IPS DF 19.7 (cell line): ENCODE data around the gene GAS6.
"Not testable (repeated sequence)": the region's sequence is repeated elsewhere in the genome, so short reads cannot be mapped to it uniquely, and the experiment has no call there.

Experiments used
- DNase-seq: peaks from one replicate; pipeline ENCODE4 v3.0.0-alpha.2; 2013; ENCODE audit warnings: low read depth, low spot score

GAS6 gene

DNA sequence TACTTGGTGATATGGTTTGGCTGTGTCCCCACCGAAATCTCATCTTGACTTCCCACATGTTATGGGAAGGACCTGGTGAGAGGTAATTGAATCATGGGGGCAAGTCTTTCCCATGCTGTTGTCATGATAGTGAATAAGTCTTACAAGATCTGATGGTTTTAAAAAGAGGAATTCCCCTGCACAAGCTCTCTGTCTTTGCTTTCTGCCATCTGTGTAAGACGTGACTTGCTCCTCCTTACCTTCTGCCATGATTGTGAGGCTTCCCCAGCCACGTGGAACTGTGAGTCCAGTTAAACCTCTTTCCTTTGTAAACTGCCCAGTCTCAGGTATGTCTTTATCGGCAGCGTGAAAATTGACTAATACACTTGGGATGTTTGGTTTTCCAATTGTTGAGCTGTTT lies 4.0 kb upstream of the GAS6 start:
- not testable (repeated sequence) for DNase-seq

DNA sequence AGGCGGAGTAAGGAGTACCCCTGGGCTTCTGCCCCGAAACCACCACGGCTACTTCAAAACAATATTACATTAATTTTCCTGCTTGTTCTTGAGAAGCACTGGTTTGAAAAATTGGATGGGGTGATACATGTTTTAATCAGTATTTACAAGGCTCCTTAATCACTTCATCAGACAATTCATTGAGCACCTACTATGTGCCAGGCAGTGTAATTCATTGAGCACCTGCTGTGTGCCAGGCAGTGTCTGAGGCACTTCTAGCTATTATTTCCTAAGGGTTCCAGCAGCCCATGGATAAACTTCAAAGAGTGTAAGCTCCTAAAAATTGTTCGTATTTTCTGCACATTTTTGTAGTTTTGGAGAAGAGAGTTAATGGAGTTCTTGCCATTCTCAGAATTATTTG lies 1.6 kb upstream of the GAS6 start:
- no peak for DNase-seq

DNA sequence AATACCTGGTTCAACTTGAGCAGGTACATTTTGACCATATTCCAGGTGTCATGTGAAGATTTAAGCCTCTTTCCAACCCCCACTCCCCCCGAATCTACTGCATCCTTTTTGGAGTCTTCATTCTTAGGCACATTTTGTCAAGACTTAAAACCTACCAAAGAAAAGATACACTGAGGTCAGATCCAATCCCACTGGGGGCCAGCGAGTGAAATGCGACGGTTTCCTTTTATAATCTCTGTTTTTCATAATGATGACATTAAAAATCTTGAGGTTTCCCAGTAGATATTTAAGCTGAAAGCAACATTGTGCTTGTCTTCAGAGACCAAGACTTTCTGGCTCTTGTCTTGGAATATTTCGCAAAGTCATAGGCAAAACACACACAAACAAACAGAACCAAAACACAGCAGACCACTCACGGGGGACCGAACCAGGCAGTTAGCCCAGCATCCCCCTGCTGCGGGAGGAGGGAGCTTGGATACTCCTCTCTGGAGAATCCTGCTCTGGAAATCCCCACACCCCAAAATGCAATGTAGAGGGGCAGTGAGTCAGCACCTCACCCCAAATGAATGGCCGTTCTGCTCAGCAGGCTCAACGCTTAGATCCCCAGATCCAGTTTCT lies 506 bp upstream of the GAS6 start:
- no peak for DNase-seq

DNA sequence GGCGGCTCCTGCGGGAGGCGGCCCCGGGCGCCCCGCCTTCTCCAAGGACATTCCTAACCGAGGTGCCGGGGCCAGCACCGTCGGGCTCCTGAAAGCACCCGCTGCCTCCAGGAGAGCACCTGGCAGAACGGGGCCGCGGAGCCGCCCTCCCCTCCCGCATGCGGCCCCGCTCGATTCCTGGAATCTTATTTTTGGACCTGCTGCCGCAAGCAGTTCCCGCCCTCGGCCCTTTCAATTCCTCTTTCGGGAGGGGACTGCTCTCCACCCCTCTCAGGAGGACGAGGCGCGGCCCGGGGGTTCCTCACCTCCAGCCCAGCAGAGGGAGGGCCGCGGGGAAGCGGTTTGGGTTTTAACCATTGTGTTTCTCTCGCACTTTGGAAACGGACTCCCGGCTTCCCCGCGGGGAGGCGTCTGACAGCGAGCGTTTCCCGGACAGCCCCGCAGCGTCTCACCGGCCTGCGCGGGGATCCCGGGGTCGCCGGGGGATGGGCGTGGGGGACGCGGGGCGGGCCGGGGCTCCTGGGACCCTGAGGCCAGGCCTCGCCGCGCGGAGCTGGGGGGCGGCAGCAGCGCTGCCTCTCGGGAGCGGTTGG lies 849 bp downstream of the GAS6 start:
- no peak for DNase-seq

DNA sequence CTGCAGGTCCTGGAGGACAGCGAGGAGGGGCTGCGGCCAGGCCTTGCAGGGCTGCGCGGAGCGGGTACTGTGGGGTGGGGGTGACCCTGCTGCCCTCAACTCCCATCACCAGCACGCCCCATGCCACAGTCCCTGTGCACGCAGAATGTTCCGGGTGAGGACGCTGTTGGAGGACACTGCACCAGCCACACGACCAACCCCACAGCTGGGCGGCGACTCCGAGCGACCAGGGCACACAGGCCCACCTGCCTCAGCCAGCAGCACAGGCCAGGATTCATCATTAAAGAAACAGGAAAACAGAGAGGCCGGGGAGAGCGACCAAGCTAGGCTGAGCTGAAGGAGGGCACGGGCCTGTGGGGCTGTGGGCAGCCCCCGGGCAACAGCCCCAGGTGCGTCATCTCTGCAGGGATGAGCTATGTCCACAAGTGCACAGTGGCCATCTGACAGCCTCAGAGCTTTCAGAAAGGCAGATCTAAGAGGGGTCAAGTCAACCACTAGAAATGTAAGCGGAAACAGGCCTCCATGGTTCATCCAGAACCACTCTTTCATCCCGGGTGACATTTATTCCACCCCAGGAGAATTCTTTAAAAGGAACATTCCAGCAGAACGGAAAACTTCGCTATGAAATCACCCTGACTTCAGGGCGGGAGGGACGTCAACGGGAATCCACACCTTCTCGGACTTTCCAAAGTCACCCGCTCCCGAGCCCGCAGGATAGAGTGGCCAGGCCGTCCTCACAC lies 1.5 kb downstream of the GAS6 start:
- no peak for DNase-seq

DNA sequence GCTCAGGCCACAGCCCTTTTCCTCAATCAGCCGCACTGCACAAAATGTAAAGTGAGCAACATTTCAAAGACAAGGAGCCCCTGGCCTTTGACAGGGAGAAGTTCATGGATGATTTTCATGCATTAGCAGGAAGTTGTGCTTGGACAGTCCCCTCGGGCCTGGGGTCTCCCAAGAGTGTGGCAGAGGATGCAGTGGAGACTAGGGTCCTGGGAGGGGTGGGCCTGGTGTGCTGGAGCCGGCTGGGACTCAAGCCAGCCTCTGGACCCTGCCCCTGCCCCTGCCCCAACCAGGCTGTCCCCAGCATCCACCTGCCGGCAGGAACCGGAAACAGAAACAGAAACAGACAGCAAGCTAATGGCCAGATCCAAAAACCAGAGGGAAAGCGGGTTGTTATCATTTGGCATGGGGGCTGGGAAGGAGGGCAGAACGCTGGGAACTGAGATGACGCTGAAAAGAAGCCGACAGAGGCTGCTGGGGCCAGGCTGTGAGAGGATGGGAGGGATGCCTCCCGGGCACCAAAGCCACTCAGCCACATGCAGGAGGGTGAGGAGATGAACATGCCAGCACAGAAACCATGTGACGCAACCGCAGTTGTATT lies 2.3 kb downstream of the GAS6 start:
- no peak for DNase-seq

DNA sequence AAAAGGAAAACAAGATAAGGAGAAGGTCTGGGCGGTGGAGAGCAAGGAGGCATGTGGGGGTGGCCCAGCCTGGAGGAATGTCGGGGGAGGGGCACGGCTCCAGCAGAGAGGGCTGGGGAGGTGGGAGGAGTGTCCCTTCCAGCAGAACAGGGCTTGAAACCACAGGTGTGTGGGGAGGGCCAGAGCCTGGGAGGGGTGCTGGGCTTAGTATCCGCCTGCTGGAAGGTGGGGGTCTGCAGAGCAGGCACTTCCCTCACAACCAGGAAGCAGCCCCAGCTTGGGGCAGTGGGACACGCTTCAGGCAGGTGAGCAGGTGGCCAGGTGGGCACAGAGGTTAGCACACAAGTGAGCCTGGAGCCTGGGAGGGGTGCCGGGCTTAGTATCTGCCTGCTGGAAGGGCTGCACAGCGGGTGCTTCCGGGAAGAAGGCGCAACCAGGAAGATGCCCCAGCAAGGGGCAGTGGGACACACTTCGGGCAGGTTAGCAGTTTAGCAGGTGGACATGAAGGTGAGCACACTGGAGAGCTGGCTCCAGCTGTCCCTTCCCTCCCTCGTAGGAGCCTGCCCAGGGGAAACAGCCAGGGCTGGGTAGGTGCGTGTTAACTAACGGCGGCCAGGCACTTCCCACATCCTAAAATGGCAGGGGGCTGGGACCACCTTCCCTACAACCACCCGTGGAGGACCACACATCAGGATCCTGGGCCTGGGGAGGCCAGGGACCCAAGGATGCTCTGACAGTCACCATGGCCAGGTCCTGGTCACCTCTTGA lies 3.0 kb downstream of the GAS6 start:
- peak; percentile 48 for DNase-seq

DNA sequence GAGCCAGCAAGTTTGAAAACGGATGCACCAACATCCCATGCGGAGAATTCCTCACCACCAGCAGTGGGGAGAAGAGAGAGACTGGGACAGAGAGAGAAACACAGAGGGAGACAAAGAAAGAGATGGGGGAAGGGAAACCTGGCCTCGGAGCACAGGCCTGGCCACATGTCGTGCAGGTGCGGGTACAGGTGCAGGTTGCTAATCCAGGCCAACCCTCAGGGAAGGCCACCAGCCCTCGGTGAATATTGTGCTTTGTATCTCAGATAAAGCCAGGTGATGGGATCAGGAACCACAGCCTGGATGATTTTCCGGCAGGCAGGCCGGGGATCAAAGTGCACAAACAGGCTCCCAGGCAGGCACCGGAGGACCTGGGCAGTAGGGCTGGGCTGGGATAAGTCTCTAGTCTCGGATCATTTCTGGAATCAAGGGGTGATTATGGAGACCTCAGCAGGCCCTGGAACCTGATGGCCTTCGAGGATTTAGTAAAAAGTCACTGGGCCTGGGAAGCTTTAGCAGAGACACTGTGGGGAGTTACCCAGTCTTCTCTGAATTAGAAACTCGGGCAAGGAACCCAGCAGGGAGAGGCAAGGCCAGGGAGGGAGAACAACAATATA lies 3.7 kb downstream of the GAS6 start:
- no peak for DNase-seq

DNA sequence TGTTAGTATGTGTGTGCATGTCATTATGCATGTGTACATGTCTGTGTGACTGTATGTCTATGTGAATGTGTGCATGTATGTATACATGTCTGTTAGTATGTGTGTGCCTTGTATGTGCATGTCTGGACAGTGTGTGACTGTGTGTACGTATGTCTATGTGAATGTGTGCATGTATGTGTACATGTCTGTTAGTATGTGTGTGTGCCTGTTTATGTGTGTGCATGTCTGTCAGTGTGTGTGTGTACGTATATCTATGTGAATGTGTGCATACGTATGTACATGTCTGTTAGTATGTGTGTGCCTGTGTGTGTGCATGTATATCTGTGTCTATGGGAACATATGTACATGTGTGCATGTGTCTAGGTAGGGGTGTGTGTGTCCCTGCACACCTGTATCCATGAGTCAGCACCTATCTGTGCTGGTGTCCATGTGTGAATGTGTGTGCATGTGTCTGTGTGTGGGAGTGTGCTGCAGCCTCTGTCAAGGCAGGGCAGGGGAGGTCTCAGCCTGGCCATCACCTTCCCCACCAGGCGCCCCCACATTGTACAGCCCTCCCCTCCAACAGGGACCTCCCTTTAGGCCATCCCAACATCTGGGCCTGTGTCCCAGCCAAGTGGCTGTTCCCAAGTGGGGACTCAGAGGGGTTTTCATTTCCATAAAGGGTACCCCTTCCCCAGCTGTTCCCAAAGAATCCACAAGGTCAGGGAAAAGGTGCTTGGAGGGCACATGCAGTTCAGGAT lies 4.4 kb downstream of the GAS6 start:
- DNase-seq, result no peak

DNA sequence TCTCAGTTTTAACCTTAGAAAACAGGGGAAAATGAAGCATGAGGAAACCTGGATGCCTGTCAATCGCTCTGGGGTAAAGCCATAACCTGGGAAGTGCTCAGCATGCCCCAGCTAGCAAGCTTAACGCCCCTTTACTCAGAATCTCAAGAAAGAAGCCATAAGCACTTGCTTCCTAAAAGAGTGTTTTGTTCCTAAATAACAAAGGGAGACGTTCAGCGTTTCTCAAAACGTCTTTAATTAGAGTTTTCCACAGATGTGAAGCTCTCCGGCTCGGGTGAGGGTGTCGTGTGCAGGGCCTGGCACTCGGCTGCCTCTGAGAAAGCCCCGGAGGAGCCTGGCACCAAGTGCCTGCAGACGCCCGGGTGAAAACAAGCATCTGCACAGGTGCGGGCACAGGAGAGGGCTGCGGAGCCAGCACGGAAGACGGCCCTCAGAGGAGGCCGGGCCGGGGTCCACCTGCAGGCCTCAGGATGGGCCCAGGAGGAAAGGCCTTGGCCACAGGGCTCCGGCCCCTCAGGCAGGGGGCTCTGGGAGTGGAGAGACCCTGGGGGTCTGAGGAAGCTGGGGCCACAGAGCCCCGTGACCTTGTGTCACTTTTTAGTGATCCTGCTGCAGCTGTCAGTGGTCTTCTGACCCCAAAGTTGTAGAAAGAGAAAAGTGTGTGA lies 6.2 kb downstream of the GAS6 start:
- no peak for DNase-seq

DNA sequence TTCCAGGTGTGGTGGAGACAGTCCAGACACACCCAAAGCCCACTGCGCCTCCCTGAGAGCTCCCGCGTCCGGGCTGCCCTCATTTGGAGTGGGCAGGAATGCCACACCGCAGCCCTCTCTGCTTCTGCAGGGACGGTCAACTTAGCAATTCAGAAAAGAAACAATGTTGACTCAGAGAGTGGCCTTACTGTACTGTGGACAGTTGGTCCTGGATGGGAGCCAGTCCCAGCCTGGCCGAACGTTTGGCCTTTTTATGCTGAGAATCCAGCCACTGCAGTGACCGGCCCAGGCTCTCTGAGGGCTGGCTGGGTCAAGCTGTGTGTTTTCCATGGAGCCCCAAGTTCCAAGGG lies 7.2 kb downstream of the GAS6 start:
- no peak for DNase-seq

DNA sequence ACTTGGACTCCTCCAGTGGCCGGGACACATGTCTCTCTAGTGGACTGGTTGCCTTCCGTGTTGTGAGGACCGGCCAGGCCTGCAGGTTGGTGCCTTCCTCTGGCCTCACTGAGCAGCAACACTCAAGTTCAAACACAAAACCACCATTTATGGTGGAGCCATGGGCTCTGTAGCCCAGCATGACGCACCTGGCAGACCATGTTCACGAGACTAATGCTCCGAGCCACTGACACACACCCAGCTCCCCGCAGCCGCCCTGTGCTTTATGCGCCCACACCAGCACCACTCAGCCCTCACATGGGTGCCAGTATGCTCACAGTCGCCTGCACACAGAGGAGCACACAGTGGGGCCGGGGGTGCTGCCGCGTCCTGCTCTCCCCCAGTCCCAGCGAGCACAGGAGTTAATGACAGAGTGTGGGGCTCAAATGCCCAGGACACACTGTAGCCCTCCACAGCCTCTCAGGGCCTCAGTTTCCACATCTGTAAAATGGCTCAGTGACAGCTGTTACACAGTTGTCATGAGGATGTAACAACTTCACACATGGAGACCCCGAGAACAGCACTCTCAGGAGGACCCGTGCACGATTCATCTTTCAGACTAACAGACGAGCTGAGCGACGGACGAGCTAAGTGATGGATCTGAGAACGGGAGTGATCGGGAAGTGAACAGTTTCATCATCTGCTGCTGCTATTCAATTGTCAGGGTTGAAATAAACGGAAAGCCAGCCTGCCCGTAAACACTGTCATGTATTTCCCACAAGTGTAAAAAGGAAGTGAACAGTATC lies 7.8 kb downstream of the GAS6 start:
- no peak for DNase-seq

DNA sequence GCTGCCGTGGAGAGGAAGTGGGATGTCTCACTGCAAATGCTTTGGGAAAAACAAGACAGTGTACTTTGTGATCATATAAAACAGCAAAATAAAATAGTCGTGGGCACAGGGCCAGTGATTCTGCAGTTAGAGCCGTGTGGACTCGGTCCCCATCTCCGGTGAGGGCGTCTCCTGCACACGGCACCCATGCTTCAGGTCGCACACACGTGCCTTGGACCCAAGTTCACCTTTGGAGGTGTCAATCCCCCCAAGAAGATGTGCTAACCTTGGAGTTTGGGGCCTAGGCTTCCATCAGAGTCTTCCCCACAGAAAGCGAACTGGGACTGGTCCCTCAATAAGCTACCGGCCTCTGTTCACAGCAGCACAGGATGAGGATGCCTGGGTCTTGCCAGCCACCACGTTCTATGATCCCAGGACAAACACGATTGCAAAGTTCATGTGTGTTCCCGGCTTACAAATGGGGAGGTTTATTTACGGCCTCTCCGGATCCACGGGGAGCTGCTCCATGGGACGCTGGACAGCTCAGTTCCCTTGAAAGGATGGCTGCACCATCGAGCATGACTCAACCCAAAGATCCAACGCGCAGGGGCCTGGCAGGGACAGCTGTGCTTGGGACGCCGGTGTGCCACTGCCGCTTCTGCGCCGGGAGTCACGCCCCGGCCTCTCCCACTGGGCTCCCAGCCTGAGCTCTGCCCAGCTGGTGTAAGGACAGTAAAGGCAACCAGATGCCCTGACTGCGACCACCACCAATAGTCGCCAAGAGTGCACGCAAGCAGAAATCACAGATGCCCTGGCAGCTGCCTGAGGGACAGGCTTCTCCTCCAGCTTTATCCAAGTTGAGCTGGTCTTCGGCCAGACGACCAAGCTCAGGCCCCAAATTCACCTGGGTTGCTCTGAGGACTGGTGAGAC lies 8.6 kb downstream of the GAS6 start:
- no peak for DNase-seq

DNA sequence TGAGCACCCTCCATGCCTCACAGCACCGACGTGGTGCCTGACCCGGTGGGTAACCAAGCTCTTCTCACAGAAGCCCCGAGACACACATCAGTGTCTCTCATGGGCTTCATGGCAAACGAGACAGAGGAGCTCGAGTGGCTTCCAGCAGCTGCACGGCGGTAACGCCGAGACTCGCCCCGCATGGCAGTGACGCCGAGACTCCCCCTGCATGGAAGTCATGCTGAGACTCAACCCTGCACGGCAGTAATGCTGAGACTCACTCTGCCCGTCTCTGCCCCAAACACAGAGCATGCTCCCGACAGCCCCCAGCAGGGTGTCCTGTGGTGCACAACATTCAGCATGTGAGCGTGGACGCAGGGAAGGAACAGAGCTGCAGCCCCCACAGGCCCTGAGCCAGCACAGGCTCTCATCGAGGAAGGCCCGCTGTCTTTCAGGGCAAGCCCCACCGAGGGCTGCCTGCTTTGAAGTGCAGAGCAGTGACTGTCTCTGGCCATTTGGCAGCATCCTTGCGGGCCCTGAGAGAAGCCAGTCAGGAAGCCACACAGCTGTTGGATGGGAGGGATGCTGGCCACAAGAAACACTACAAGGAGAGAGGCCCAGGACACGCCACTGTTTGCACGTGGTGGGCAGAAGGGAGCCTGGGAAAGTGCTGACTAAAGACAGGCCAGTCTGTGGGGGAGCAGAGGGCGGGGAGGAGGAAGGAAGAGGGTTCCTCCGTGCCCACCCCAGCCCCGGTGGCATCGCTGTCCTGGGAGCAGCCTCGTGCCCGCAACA lies 9.5 kb downstream of the GAS6 start:
- no peak for DNase-seq

DNA sequence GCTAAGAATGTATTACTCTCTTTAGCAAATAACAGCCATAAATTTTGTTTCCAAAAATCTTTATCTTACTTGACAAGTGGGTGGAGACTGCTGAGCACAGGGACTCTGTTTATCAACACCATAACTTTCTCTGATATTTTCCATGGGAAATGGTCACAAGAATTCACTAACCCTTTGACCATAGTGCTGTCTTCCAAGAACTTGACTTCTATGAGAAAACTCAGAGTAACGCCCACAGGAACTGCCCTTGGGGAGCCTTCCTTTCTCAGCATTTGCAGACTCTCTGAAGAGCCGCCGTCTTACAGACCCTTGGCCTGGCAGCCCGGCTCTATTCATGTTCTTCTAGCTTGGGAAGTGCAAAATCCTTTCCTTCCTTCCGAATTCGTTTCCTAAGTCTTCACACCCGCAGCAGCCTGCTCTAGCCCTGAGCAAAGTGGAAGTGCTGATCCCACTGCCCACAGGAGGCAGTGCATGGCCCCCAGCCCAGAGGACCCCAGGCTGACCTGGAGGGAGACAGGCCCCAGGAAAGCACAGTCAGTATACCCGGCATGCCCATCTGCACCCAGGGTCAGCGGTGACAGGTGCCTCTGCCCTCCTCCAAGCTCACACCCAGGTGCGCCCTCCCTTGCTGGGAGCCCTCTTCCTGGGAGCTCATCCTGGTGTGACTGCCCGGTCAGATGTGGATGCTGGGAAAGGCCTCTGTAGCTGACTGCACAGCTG lies 10.2 kb downstream of the GAS6 start:
- DNase-seq, result no peak

DNA sequence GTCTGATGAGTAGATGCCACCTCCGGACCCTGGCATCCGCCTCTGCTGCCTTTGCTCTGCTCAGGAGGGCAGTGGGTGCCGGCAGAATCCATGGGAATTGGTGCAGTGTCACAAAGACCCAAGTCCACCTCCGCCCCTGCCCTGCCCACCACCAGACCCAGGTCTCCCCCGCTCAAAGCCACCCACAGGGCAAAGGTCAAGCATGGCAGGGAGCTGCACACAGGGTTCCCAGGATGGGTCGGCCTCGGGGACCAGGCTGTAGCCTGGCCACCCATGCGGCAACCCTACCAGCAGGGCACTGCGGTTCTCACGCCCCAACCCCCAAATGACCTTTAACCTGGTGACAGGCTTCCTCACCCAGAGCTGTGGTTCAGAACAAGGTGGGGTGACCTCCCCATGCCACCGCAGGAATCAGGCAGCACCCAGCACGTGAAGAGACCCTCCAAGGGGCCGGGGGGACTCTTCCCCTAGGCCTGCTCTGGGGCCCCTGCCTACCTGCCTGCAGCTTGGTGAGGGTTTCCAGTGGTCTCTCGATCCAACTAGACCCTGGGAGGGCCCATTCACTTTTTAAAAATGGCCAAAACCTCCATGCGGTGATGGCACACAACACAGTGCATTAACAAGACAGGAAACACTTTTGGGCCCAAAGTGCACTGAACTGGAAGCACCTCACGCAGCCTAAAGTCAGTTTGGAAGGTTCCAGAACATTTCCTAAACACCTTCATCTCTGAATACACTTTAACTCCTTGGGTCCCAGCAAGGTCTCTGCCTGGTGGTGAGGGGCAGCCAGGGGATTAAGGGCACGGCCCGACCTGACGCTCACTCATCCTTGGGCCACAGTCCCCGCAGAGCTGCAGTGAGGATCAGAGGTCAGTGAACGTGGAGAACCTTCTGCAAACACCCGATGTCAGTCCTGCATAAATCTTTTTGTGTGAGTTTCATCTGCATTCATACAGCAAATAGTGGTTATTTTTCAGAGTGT lies 11.0 kb downstream of the GAS6 start:
- no peak for DNase-seq
